HEK293 (cell line): ENCODE data around the gene PLSCR3.

Experiments
- BCL11A ChIP-seq: fragments of 450-650 bp; formaldehyde crosslinking; IDR thresholded peaks from 2 replicates; pipeline ENCODE4 v1.5.1; 2016; ENCODE audit warnings: low read depth, missing biosample characterization, missing genetic modification characterization
- GLI4 ChIP-seq: fragments of 450-650 bp; formaldehyde crosslinking; IDR thresholded peaks from 2 replicates; pipeline ENCODE4 v1.5.1; 2016; ENCODE audit warnings: missing biosample characterization, missing genetic modification characterization
- IKZF3 ChIP-seq: fragments of 450-650 bp; IDR thresholded peaks from 2 replicates; pipeline ENCODE4 v1.5.0; 2018; ENCODE audit warnings: missing biosample characterization, mild to moderate bottlenecking, missing genetic modification characterization, moderate library complexity
- MYNN ChIP-seq: fragments of 450-650 bp; formaldehyde crosslinking; IDR thresholded peaks from 2 replicates; pipeline ENCODE4 v1.5.1; 2016; ENCODE audit warnings: missing biosample characterization, missing genetic modification characterization, borderline replicate concordance
- ZBTB1 ChIP-seq: fragments of 450-650 bp; formaldehyde crosslinking; IDR thresholded peaks from 2 replicates; pipeline ENCODE4 v1.5.1; 2016; ENCODE audit warnings: missing biosample characterization, missing genetic modification characterization
- ZBTB8A ChIP-seq: fragments of 450-650 bp; formaldehyde crosslinking; IDR thresholded peaks from 2 replicates; pipeline ENCODE4 v1.5.1; 2016; ENCODE audit warnings: missing biosample characterization, missing genetic modification characterization
- ZFP41 ChIP-seq: fragments of 450-650 bp; formaldehyde crosslinking; IDR thresholded peaks from 2 replicates; pipeline ENCODE4 v1.5.1; 2016; ENCODE audit warnings: missing biosample characterization, missing genetic modification characterization, borderline replicate concordance
- ZNF174 ChIP-seq: fragments of 450-650 bp; formaldehyde crosslinking; IDR thresholded peaks from 2 replicates; pipeline ENCODE4 v1.5.0; 2017; ENCODE audit warnings: missing biosample characterization, mild to moderate bottlenecking, missing genetic modification characterization
- ZNF274 ChIP-seq, 2 experiments: fragments of 200-500 bp in 1 of 2; fragments of 450-650 bp in 1 of 2; sonication (Bioruptor generic) in 1 of 2; formaldehyde crosslinking in 1 of 2; IDR thresholded peaks; 2 replicates each; pipeline versions ENCODE4 v1.5.1 to v1.6.1; 2014 to 2016; ENCODE audit warnings: borderline replicate concordance in 1 of 2, inconsistent platforms in 1 of 2, low read length in 1 of 2, missing biosample characterization in 1 of 2, missing genetic modification characterization in 1 of 2
- ZNF792 ChIP-seq: fragments of 450-650 bp; formaldehyde crosslinking; IDR thresholded peaks from 2 replicates; pipeline ENCODE4 v1.5.1; 2016; ENCODE audit warnings: missing biosample characterization, missing genetic modification characterization
- TF ChIP-seq, protein P1 (sequence below): fragments of 450-650 bp; formaldehyde crosslinking; IDR thresholded peaks from 2 replicates; pipeline ENCODE4 v1.5.1; 2017; ENCODE audit warnings: missing biosample characterization, missing genetic modification characterization
- TF ChIP-seq, protein P2 (sequence below): fragments of 450-650 bp; formaldehyde crosslinking; IDR thresholded peaks from 2 replicates; pipeline ENCODE4 v1.5.1; 2016; ENCODE audit warnings: missing biosample characterization, missing genetic modification characterization
- TF ChIP-seq, protein P3 (sequence below): fragments of 450-650 bp; formaldehyde crosslinking; IDR thresholded peaks from 2 replicates; pipeline ENCODE4 v1.5.1; 2016; ENCODE audit warnings: missing biosample characterization, missing genetic modification characterization, borderline replicate concordance

DNA sequence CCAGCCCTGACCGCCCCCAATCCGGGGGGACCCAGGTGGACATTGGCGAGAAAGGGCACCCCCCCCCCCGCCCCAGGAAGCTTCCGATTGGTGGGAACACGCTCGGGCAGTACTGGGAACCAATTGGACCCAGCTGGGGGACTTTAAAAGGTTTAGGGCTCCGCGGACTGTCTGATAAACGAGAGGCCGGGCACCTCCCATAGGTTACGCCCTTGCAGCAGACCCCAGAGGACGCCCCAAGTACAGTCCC, 9.3 kb upstream of the PLSCR3 start:
- TF ChIP-seq, protein P1, sequence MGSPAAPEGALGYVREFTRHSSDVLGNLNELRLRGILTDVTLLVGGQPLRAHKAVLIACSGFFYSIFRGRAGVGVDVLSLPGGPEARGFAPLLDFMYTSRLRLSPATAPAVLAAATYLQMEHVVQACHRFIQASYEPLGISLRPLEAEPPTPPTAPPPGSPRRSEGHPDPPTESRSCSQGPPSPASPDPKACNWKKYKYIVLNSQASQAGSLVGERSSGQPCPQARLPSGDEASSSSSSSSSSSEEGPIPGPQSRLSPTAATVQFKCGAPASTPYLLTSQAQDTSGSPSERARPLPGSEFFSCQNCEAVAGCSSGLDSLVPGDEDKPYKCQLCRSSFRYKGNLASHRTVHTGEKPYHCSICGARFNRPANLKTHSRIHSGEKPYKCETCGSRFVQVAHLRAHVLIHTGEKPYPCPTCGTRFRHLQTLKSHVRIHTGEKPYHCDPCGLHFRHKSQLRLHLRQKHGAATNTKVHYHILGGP (tag by site-specific recombination), result no peak
- TF ChIP-seq IKZF3 (tag by site-specific recombination) (no peak), ZNF174 (tag by site-specific recombination) (no peak), BCL11A (tag by site-specific recombination) (no peak), MYNN (tag by site-specific recombination) (no peak), ZBTB1 (no peak), ZBTB8A (no peak), ZFP41 (tag by site-specific recombination) (no peak), ZNF274 (IDR thresholded peaks at IDR 0.05; ENCODE audit: low read length) (no peak), ZNF274 (tag by site-specific recombination; IDR thresholded peaks at IDR 0.05; ENCODE audit: borderline replicate concordance) (no peak), GLI4 (tag by site-specific recombination) (no peak), ZNF792 (tag by site-specific recombination) (no peak)
- TF ChIP-seq, protein P2, sequence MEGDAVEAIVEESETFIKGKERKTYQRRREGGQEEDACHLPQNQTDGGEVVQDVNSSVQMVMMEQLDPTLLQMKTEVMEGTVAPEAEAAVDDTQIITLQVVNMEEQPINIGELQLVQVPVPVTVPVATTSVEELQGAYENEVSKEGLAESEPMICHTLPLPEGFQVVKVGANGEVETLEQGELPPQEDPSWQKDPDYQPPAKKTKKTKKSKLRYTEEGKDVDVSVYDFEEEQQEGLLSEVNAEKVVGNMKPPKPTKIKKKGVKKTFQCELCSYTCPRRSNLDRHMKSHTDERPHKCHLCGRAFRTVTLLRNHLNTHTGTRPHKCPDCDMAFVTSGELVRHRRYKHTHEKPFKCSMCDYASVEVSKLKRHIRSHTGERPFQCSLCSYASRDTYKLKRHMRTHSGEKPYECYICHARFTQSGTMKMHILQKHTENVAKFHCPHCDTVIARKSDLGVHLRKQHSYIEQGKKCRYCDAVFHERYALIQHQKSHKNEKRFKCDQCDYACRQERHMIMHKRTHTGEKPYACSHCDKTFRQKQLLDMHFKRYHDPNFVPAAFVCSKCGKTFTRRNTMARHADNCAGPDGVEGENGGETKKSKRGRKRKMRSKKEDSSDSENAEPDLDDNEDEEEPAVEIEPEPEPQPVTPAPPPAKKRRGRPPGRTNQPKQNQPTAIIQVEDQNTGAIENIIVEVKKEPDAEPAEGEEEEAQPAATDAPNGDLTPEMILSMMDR (tag by site-specific recombination), result no peak
- TF ChIP-seq, protein P3, sequence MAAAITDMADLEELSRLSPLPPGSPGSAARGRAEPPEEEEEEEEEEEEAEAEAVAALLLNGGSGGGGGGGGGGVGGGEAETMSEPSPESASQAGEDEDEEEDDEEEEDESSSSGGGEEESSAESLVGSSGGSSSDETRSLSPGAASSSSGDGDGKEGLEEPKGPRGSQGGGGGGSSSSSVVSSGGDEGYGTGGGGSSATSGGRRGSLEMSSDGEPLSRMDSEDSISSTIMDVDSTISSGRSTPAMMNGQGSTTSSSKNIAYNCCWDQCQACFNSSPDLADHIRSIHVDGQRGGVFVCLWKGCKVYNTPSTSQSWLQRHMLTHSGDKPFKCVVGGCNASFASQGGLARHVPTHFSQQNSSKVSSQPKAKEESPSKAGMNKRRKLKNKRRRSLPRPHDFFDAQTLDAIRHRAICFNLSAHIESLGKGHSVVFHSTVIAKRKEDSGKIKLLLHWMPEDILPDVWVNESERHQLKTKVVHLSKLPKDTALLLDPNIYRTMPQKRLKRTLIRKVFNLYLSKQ (tag by site-specific recombination), result no peak
